Measurements from ENCODE around the gene LTBP1.

DNA sequence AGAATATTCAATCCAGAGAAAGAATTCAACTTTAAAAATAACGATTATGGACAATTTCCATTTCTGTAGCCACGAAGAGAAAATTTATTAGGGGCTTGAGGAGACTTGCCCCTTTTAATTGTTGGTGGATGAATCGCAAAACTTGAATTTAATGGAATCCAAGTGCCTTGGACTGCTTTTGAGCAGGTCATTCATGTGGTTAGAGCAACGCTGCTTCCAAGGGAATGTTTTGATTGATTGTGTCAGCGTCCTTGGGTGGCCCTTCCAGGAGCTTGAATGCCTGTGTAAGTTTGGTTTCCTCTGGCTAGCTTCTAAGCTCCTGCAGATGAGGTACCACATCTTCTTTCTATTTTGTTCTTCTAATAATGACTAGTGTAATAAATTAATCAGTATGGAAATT is 213.4 kb downstream of the LTBP1 start:
- TF ChIP-seq, protein P1, sequence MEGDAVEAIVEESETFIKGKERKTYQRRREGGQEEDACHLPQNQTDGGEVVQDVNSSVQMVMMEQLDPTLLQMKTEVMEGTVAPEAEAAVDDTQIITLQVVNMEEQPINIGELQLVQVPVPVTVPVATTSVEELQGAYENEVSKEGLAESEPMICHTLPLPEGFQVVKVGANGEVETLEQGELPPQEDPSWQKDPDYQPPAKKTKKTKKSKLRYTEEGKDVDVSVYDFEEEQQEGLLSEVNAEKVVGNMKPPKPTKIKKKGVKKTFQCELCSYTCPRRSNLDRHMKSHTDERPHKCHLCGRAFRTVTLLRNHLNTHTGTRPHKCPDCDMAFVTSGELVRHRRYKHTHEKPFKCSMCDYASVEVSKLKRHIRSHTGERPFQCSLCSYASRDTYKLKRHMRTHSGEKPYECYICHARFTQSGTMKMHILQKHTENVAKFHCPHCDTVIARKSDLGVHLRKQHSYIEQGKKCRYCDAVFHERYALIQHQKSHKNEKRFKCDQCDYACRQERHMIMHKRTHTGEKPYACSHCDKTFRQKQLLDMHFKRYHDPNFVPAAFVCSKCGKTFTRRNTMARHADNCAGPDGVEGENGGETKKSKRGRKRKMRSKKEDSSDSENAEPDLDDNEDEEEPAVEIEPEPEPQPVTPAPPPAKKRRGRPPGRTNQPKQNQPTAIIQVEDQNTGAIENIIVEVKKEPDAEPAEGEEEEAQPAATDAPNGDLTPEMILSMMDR (IDR thresholded peaks at IDR 0.05; ENCODE audit: low read depth, low read length, poor library complexity, severe bottlenecking) = no peak
- TF ChIP-seq EZH2phosphoT487 (IDR thresholded peaks at IDR 0.05; ENCODE audit: borderline replicate concordance, low read length) = no peak

Measured in DOHH2 (cell line).